K562 (cell line): Measurements from ENCODE around the gene TEAD4. TPM values are rescaled to one million over a fixed set of nuclear protein-coding genes. Genes with fewer than 3 reads are reported as not detected.

Experiments used
- ATAC-seq: fragments of 200-7000 bp; cut with Tn5 transposase; 3 replicates; pipeline ENCODE4 v1.9.1; 2020; ENCODE audit warnings: moderate library complexity
- BruUV-seq: library from RNA; stranded (reverse); fragments of 400-500 nt; replicated peaks from 2 replicates; lab custom pipeline; 2021; lab: Mats Ljungman, UMichigan
- CTCF ChIA-PET: fragments of 300-600 bp; formaldehyde crosslinking; extraction: SDS; loops from one replicate; lab custom pipeline; 2021; ENCODE audit warnings: low intra/inter-chr PET ratio; lab: Yijun Ruan, JAX
- POLR2A ChIA-PET: fragments of 300-600, 350-650 bp; sonication (Branson Sonifier 250); formaldehyde crosslinking; extraction: SDS; loops from one replicate; lab custom pipeline; 2021; ENCODE audit warnings: antibody characterized with exemption, inconsistent platforms; lab: Yijun Ruan, JAX
- DNase-seq, 4 experiments: peaks; one replicate each; pipeline versions ENCODE4 v3.0.0 to v3.0.0-alpha.2; 2011 to 2018; ENCODE audit warnings: low spot score in 3 of 4, mixed read lengths in 3 of 4; ENCODE audit errors: extremely low read depth in 1 of 4
- FAIRE-seq: peaks from 2 replicates; lab custom pipeline; 2011; peaks lifted over from hg19 to GRCh38; lab: Jason Lieb, UNC
- H2AFZ ChIP-seq: 2 replicates; pipeline ENCODE4 v1.6.0; 2011; ENCODE audit warnings: low read depth, low read length, control low read depth, inconsistent platforms
- H3K27ac ChIP-seq: fragments of 200-600 bp; 3 replicates; pipeline ENCODE4 v1.8.0; 2011; ENCODE audit warnings: low read depth, mild to moderate bottlenecking, control low read depth, inconsistent platforms, low read length, moderate library complexity, mixed read lengths; ENCODE audit errors: extremely low read depth
- H3K27me3 ChIP-seq, 2 experiments: fragments of 300-600 bp in 1 of 2; 2 replicates in 1 of 2; 3 replicates in 1 of 2; pipeline versions ENCODE4 v1.6.0 to v1.8.0; 2011; ENCODE audit warnings: inconsistent platforms in 2 of 2, low read length in 2 of 2, mild to moderate bottlenecking in 1 of 2, mixed read lengths in 1 of 2, moderate library complexity in 1 of 2; ENCODE audit not compliant: control insufficient read depth in 2 of 2, insufficient read depth in 2 of 2
- H3K36me3 ChIP-seq: fragments of 300-600 bp; 3 replicates; pipeline ENCODE4 v1.8.0; 2011; ENCODE audit warnings: mild to moderate bottlenecking, low read length, inconsistent platforms; ENCODE audit not compliant: control insufficient read depth, insufficient read depth
- H3K4me1 ChIP-seq, 2 experiments: fragments of 200-600 bp in 1 of 2; replicated peaks in 1 of 2; 2 replicates in 1 of 2; 3 replicates in 1 of 2; pipeline versions ENCODE4 v1.5.1 to v1.8.0; 2011; ENCODE audit warnings: inconsistent platforms in 2 of 2, low read length in 2 of 2, mild to moderate bottlenecking in 1 of 2, mixed read lengths in 1 of 2, moderate library complexity in 1 of 2; ENCODE audit not compliant: control insufficient read depth in 2 of 2, insufficient read depth in 2 of 2
- H3K4me2 ChIP-seq: 2 replicates; pipeline ENCODE4 v1.6.1; 2011; ENCODE audit warnings: low read length, control low read depth, inconsistent platforms, mixed read lengths; ENCODE audit not compliant: insufficient read depth
- H3K4me3 ChIP-seq: fragments of 200-600 bp; sonication (generic), shearing (Covaris generic); 2 replicates; pipeline ENCODE4 v1.5.1; 2016; ENCODE audit warnings: control low read depth, inconsistent platforms
- H3K79me2 ChIP-seq: fragments of 200-600 bp; 3 replicates; pipeline ENCODE4 v1.8.0; 2011; ENCODE audit warnings: low read length, inconsistent platforms; ENCODE audit not compliant: control insufficient read depth, insufficient read depth
- H3K9ac ChIP-seq, 2 experiments: 2 replicates each; pipeline versions ENCODE4 v1.6.0 to v1.6.1; 2011; ENCODE audit warnings: low read depth in 2 of 2, low read length in 2 of 2, control low read depth in 1 of 2, inconsistent platforms in 1 of 2, mild to moderate bottlenecking in 1 of 2, mixed read lengths in 1 of 2; ENCODE audit not compliant: insufficient read depth in 1 of 2
- H3K9me1 ChIP-seq: one replicate; pipeline ENCODE4 v1.6.0; 2011; ENCODE audit warnings: inconsistent platforms, mild to moderate bottlenecking, low read length, moderate library complexity; ENCODE audit not compliant: control insufficient read depth, insufficient read depth
- H3K9me3 ChIP-seq: replicated peaks from 2 replicates; pipeline ENCODE4 v1.5.1; 2011; ENCODE audit warnings: low read depth, low read length, inconsistent platforms; ENCODE audit not compliant: control insufficient read depth, insufficient read depth
- H4K20me1 ChIP-seq: replicated peaks from 2 replicates; pipeline ENCODE4 v1.6.1; 2011; ENCODE audit warnings: low read length, inconsistent platforms, mixed read lengths; ENCODE audit not compliant: control insufficient read depth, insufficient read depth
- ATF7 ChIP-seq: fragments of 450-650 bp; IDR thresholded peaks from 2 replicates; pipeline ENCODE4 v1.7.1; 2014; ENCODE audit warnings: mild to moderate bottlenecking, moderate library complexity
- CBFA2T3 ChIP-seq: fragments of 450-650 bp; IDR thresholded peaks from 2 replicates; pipeline ENCODE4 v1.6.1; 2017
- GABPB2 ChIP-seq: fragments of 250-450 bp; sonication (Bioruptor Pico); conservative IDR thresholded peaks from 2 replicates; pipeline ENCODE4 v1.5.1; 2021; ENCODE audit warnings: mild to moderate bottlenecking
- HCFC1 ChIP-seq: IDR thresholded peaks from 2 replicates; pipeline ENCODE4 v1.6.1; 2012; ENCODE audit warnings: low read depth, low read length, improper control_type of control experiment
- IFI16 ChIP-seq: fragments of 250-450 bp; sonication (Bioruptor Pico); IDR thresholded peaks from 2 replicates; pipeline ENCODE4 v2.1.2; 2022; ENCODE audit warnings: mild to moderate bottlenecking, inconsistent platforms
- MXI1 ChIP-seq: IDR thresholded peaks from 2 replicates; pipeline ENCODE4 v1.6.1; 2011; ENCODE audit warnings: low read depth, mild to moderate bottlenecking, improper control_type of control experiment, low read length
- MYNN ChIP-seq, 2 experiments: sonication (generic); formaldehyde crosslinking in 1 of 2; IDR thresholded peaks; 2 replicates each; pipeline versions ENCODE4 v1.5.0 to v1.6.1; 2016 to 2020; ENCODE audit warnings: antibody characterized with exemption in 1 of 2, missing genetic modification reagents in 1 of 2
- NCOA1 ChIP-seq: fragments of 450-650 bp; IDR thresholded peaks from 2 replicates; pipeline ENCODE4 v1.6.1; 2016; ENCODE audit warnings: low read depth
- NR2F6 ChIP-seq: fragments of 450-650 bp; formaldehyde crosslinking; IDR thresholded peaks from 2 replicates; pipeline ENCODE4 v1.4.0; 2020; ENCODE audit warnings: mild to moderate bottlenecking
- RBM25 ChIP-seq: fragments of 200-400 bp; formaldehyde crosslinking; IDR thresholded peaks from 2 replicates; pipeline ENCODE4 v1.6.1; 2018; ENCODE audit warnings: low read length, low read depth, moderate library complexity; ENCODE audit not compliant: severe bottlenecking
- SOX6 ChIP-seq: fragments of 450-650 bp; IDR thresholded peaks from 2 replicates; pipeline ENCODE4 v1.6.1; 2014; ENCODE audit warnings: mild to moderate bottlenecking
- THRAP3 ChIP-seq: fragments of 450-650 bp; IDR thresholded peaks from 2 replicates; pipeline ENCODE4 v1.6.1; 2016; ENCODE audit warnings: mild to moderate bottlenecking, inconsistent platforms, borderline replicate concordance
- ZFPM2 ChIP-seq: fragments of 250-450 bp; sonication (Bioruptor Pico); IDR thresholded peaks from 2 replicates; pipeline ENCODE4 v1.5.1; 2022; ENCODE audit warnings: mild to moderate bottlenecking
- ZNF165 ChIP-seq: fragments of 250-450 bp; sonication (Bioruptor Pico); IDR thresholded peaks from 2 replicates; pipeline ENCODE4 v1.4.0; 2020; ENCODE audit warnings: borderline replicate concordance
- ZNF512 ChIP-seq: IDR thresholded peaks from 2 replicates; pipeline ENCODE4 v1.6.1; 2016; ENCODE audit warnings: missing genetic modification characterization, missing compliant biosample characterization
- ZNF76 ChIP-seq: fragments of 250-450 bp; sonication (Bioruptor Pico); IDR thresholded peaks from 2 replicates; pipeline ENCODE4 v1.4.0; 2020; ENCODE audit warnings: mild to moderate bottlenecking, moderate library complexity, borderline replicate concordance
- WGBS: fragments of 100-300 bp; shearing (Covaris generic); methylation state at CpG from one replicate; pipeline ENCODE4 v1.1.6; 2016; ENCODE audit warnings: low coverage, mixed read lengths; ENCODE audit not compliant: insufficient coverage; ENCODE audit errors: missing lambda C conversion rate; 5-methylcytosine and 5-hydroxymethylcytosine counted together
- in situ Hi-C: fragments of 300-500 bp; cut with MboI; formaldehyde crosslinking; loops from 4 replicates; pipeline ENCODE4 v1.15.0; 2018; ENCODE audit warnings: inconsistent platforms, mixed read lengths
- intact Hi-C: fragments of 100-400 bp; cut with micrococcal nuclease; formaldehyde crosslinking; loops from 2 replicates; pipeline ENCODE4 v1.14.2; 2022
- polyA plus RNA-seq, 8 experiments: library from polyadenylated mRNA; depleted of rRNA in 4 of 8; stranded (reverse) in 5 of 8; unstranded in 3 of 8; fragments of >200 nt; fragmentation: Nextera tagmentation in 2 of 8; fragmentation: Illumina TruSeq in 1 of 8; extraction: Ambion mirVana in 2 of 8; extraction: Trizol in 1 of 8; gene quantifications; 2 replicates each; pipeline versions ENCODE4 v1.2.1 to v1.2.3, GENCODE V29; 2011 to 2014; ENCODE audit warnings: inconsistent platforms in 1 of 8, missing spikeins in 1 of 8
- total RNA-seq, 7 experiments: library from RNA; depleted of rRNA in 6 of 7; stranded (reverse); fragments of >200 nt in 6 of 7; fragmentation: Illumina TruSeq in 2 of 7; extraction: Trizol in 2 of 7; gene quantifications; 2 replicates each; pipeline versions ENCODE4 v1.2.1 to v1.2.3, GENCODE V29; 2011 to 2021; ENCODE audit warnings: low replicate concordance in 1 of 7

The TEAD4 gene
- total and polyA plus RNA-seq, 9 of the 15 experiments (the other 6 are each of a cell fraction or from before 2014, with no cell fraction given) = 0.82 to 40.0 (median 17.0) TPM

DNA sequence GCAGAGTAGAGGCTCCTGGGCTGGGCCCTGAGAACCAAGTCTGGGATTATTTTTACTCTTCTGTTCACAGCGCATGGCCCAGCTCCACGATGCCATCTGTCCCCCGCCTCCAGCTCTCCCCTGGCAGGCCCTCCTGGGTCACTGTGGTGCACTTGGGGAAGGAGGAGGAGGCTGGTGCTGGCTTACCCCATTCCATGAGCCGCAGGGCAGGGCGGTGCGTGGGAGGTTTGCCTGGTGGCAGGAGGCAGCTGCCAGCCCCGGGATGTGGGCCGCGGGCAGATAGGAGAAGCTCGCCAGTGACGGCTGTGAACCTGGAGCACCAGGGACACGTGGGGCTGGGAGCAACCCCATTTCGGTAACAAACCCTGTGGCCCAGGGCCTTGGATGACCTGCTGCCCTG, 23.2 kb downstream of the TEAD4 start:
- POLR2A ChIA-PET = interaction anchor here (0.6 to 1.0 kb wide), 2 partner anchors 19 to 31 kb away, joined by 3 to 5 read pairs; no protein-coding TSS in a partner anchor
- H3K36me3 ChIP-seq = peaks cover 26% of the 10 kb centered on the region; the same call in 2 of the 3 replicates
- no peaks in the 10 kb centered on the region for H3K27me3 ChIP-seq
- peaks cover 6 to 7% of the 10 kb centered on the region in 2 experiments; a peak in 3 of 5 replicates for H3K4me1 ChIP-seq
- no peaks in the 10 kb centered on the region for H3K9me3 ChIP-seq
- H2AFZ ChIP-seq = no peak overlapping the region
- no peak for ATAC-seq
- no peak for TF ChIP-seq ZNF76
- no peak for TF ChIP-seq IFI16 (CRISPR knock-in tag)
- TF ChIP-seq ZFPM2 (CRISPR knock-in tag) = no peak
- no peak for TF ChIP-seq ATF7
- TF ChIP-seq MXI1 = no peak
- no peak for TF ChIP-seq MYNN (IDR thresholded peaks at IDR 0.05)
- no peak for TF ChIP-seq MYNN (CRISPR knock-in tag; IDR thresholded peaks at IDR 0.05)
- no peak for TF ChIP-seq ZNF512
- TF ChIP-seq NR2F6 (CRISPR knock-in tag) = no peak
- no peak for TF ChIP-seq NCOA1
- TF ChIP-seq CBFA2T3 = no peak
- TF ChIP-seq ZNF165 (CRISPR knock-in tag) = no peak
- no peak for TF ChIP-seq RBM25
- no peak for TF ChIP-seq THRAP3
- no peak for TF ChIP-seq HCFC1
- no peak for TF ChIP-seq GABPB2
- TF ChIP-seq SOX6 = no peak
- no TSS peak for BruUV-seq
- no peak for DNase-seq
- no peaks in the 10 kb centered on the region for H3K9me1 ChIP-seq
- H3K79me2 ChIP-seq = peaks cover 9% of the 10 kb centered on the region; the same call in 2 of the 3 replicates
- intact Hi-C loops (no loop called here), in situ Hi-C loops (no loop called here)
- no peak overlapping the region; a peak in 1 of 4 replicates for H3K9ac ChIP-seq
- CTCF ChIA-PET = no interaction called here
- H3K4me3 ChIP-seq = no peak overlapping the region
- 96% methylated on average over 9 of the region's 13 CpGs for WGBS
- H3K27ac ChIP-seq = no peak overlapping the region
- H4K20me1 ChIP-seq = no peaks in the 10 kb centered on the region
- FAIRE-seq = no peak
- no peak overlapping the region for H3K4me2 ChIP-seq
